ENCODE measurements around the gene CASP10. TPM values are rescaled to one million over a fixed set of nuclear protein-coding genes. Genes with fewer than 3 reads are reported as not detected.

Gene CASP10
- total RNA-seq, 4 donors from 2014 or later, result 38.2 to 71.1 (median 46.2) TPM

DNA sequence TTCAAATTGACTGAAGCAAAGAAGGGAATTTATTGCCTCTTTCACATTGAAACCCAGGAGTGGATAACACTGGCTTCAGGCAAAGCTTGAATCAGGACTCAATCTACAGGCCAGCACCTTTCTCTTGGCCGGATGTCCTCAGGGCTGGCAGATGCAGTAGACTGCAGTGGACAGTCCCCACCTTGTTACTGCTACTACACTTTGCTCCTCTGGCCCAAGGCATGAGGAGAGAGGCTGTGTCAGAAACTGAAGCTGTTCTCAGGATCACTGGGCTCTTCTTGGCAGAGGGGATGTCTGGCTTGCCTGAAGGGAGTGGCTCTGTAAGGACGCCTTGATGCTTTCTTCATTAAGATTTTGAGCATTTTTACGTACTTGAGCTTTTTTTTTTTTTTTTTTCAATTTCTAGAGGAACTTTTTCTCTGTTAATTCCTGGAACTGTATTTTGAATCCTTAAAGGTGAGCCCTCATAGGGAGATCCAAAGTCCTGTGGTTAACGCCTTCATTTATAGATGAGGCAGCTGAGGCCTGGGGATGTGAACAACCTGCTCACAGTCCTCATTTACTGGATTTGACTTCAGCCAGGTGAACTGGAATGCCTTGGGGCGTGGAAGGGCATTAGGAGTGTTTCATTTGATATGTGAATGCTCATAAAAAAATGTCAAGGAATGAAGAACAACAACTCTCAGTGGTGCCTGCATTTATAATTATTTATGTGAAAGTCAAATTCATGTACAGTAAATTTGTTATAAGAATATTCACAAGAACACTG, 36.6 kb downstream of the CASP10 start:
- Histone ChIP-seq H3K27ac (peak overlapping the region in 3 of 4 donors; percentile 52 to 89 (median 74)), H3K9me3 (no peaks in the 10 kb centered on the region), H3K4me1 (peaks cover 0 to 24% (median 0%) of the 10 kb centered on the region in 4 donors), H3K4me3 (no peak overlapping the region), H3K27me3 (no peaks in the 10 kb centered on the region), H3K36me3 (peaks cover 0 to 20% (median 0%) of the 10 kb centered on the region in 3 donors)
- no peak for TF ChIP-seq POLR2A (IDR thresholded peaks at IDR 0.05)
- TF ChIP-seq, protein P1, sequence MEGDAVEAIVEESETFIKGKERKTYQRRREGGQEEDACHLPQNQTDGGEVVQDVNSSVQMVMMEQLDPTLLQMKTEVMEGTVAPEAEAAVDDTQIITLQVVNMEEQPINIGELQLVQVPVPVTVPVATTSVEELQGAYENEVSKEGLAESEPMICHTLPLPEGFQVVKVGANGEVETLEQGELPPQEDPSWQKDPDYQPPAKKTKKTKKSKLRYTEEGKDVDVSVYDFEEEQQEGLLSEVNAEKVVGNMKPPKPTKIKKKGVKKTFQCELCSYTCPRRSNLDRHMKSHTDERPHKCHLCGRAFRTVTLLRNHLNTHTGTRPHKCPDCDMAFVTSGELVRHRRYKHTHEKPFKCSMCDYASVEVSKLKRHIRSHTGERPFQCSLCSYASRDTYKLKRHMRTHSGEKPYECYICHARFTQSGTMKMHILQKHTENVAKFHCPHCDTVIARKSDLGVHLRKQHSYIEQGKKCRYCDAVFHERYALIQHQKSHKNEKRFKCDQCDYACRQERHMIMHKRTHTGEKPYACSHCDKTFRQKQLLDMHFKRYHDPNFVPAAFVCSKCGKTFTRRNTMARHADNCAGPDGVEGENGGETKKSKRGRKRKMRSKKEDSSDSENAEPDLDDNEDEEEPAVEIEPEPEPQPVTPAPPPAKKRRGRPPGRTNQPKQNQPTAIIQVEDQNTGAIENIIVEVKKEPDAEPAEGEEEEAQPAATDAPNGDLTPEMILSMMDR (IDR thresholded peaks at IDR 0.05), result no peak
- peak in 2 of 3 donors; percentile 52 to 78 for DNase-seq

DNA sequence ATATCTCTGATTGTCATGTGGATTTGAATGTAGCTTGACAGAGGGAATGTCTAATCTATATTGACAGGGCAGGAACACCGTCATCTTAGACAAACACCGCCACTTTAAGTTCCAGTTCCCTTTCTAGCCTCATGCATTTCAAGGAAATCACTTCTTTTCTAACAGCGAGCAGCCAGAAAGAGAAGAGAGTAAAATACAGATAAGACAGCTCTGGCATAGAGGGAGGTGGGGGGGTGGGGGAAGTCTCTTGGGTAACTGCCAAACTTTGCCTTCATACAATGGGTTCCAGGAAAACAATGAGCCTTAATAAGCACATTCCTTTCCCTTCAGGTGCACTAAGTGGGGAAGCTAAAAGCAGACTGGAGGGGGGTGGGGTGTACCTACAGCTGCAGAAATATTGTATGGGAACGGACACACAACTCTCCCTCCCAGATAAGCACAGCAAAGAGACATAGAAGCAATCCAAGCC, 37.2 kb downstream of the CASP10 start:
- no peak for DNase-seq
- peak overlapping the region in 2 of 4 donors; percentile 74 to 89 for H3K27ac ChIP-seq
- TF ChIP-seq, protein P1 (IDR thresholded peaks at IDR 0.05), result no peak
- no peak for TF ChIP-seq POLR2A (IDR thresholded peaks at IDR 0.05)

DNA sequence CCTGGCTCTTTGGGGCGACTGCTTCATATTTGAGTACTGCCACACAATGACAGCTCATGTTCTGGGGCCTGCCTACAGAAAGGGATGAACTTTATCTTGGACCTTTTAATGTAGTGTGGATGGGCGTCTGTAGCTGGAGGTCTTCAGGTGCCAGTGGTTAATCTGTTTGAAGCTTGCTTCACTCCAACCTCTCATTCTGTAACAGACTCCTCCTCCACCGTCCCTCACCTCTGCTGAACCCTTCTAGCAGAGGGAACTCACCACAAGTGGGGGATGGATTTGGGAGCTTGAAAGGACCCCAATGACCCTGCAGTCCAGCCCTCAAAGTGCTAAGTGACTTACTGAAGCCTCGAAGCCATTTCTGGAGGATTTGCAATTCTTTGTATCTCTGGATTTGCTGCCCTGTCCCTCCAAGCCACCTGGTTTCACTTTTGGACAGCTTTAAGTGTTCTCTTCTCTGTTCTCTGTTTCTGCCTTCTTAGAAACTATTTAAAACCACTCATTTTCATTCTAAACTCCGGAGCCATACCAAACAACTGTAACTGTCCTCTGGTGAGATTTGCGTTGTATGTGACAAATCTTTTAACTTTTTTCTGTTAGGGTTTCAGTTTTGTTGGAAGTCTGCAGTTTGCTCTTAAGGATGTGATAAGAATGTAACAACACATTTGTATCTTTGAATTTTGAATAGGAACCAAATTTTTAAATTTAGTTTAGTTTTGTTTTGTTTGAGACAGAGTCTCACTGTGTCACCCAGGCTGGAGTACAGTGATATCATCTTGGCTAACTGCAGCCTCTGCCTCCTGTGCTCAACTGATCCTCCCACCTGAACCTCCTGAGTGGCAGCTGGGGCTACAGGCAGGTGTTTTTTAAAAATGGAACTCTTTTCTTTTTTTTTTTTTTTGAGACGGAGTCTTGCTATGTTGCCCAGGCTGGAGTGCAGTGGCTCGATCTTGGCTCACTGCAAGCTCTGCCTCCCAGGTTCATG, 40.4 kb downstream of the CASP10 start:
- DNase-seq, result no peak
- Histone ChIP-seq H3K4me1 (peaks cover 0 to 33% (median 0%) of the 10 kb centered on the region in 4 donors), H3K27ac (peak overlapping the region in 1 of 4 donors; percentile 1), H3K27me3 (no peaks in the 10 kb centered on the region), H3K9me3 (no peaks in the 10 kb centered on the region), H3K36me3 (peaks cover 0 to 4% (median 0%) of the 10 kb centered on the region in 3 donors), H3K4me3 (no peak overlapping the region)
- TF ChIP-seq POLR2A (IDR thresholded peaks at IDR 0.05), result no peak
- TF ChIP-seq, protein P1 (IDR thresholded peaks at IDR 0.05), result no peak

More for the DNA sequence above, 37.2 kb downstream of the CASP10 start:
- Histone ChIP-seq H3K27me3 (no peaks in the 10 kb centered on the region), H3K36me3 (peaks cover 0 to 20% (median 0%) of the 10 kb centered on the region in 3 donors), H3K4me3 (no peak overlapping the region), H3K9me3 (no peaks in the 10 kb centered on the region), H3K4me1 (peaks cover 0 to 24% (median 0%) of the 10 kb centered on the region in 4 donors)

DNA sequence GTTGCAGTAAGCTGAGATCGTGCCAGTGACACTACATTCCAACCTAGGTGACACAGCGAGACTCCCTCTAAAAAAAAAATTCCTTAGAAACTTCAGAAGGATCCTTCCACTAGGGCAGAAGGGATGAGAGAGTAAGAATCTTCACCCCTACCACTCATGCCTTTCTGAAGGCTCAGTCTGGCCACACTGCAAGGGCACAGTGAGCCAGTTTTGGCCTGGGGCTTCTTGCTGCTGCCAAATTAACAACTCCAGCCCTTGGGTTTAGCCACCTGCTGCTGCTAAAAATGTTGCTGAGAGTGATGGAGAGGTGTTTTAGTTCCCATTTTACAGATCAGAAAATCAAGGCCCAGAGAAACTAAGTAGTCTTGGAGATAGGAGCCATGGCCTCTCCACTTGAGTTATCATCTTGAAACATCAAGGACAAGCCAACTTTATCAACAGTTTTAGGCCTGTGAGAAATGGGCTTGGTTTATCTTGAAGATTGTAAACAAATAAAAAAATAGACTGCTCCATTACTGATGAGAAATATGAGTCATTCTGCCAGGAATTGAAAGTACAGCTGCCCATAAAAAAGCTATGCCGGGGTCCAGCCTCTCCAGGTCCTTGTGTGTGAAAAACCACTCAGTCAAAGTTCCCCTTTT, 45.5 kb downstream of the CASP10 start:
- Histone ChIP-seq H3K27ac (peak overlapping the region in 2 of 4 donors; percentile 45), H3K4me3 (no peak overlapping the region), H3K4me1 (peaks cover 0 to 20% (median 4%) of the 10 kb centered on the region in 4 donors), H3K27me3 (no peaks in the 10 kb centered on the region), H3K36me3 (no peaks in the 10 kb centered on the region), H3K9me3 (no peaks in the 10 kb centered on the region)
- DNase-seq, result no peak
- TF ChIP-seq, protein P1 (IDR thresholded peaks at IDR 0.05), result no peak
- no peak for TF ChIP-seq POLR2A (IDR thresholded peaks at IDR 0.05)

DNA sequence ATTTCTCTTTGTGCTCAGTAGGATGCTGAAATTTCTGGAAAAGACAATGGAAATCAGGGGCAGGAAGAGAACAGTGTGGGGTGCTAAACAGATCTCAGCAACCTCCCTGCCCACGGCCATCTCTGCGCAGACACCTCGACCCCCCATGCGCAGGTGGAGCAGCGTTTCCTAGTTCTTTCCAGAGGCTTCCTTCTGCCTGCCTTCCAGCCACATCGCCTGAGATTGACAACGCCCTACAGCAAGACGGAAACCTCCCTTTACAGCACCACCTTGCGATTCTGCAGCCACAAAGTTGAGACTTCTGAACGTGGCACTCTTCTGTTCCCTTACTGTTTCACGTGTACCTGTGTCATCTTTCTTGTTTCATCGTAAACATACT, 46.0 kb downstream of the CASP10 start:
- no peak for DNase-seq
- Histone ChIP-seq H3K36me3 (no peaks in the 10 kb centered on the region), H3K4me1 (peaks cover 0 to 20% (median 4%) of the 10 kb centered on the region in 4 donors), H3K4me3 (no peak overlapping the region), H3K27me3 (no peaks in the 10 kb centered on the region), H3K9me3 (no peaks in the 10 kb centered on the region), H3K27ac (peak overlapping the region in 2 of 4 donors; percentile 45)
- TF ChIP-seq, protein P1 (IDR thresholded peaks at IDR 0.05), result no peak
- no peak for TF ChIP-seq POLR2A (IDR thresholded peaks at IDR 0.05)

Data from Peyer's patch (tissue), 4 donors.